HG03432 (cell line): ENCODE results near the gene HLCS.
"Not testable (repeated sequence)": the region's sequence is repeated elsewhere in the genome, so short reads cannot be mapped to it uniquely, and the experiment has no call there.

ENCODE experiments used
- ATAC-seq: cut with Tn5 transposase; IDR thresholded peaks from one replicate; pipeline ENCODE4 v1.9.1; 2021; ENCODE audit warnings: mild to moderate bottlenecking, moderate library complexity; ENCODE audit not compliant: unreplicated experiment

Gene HLCS

DNA sequence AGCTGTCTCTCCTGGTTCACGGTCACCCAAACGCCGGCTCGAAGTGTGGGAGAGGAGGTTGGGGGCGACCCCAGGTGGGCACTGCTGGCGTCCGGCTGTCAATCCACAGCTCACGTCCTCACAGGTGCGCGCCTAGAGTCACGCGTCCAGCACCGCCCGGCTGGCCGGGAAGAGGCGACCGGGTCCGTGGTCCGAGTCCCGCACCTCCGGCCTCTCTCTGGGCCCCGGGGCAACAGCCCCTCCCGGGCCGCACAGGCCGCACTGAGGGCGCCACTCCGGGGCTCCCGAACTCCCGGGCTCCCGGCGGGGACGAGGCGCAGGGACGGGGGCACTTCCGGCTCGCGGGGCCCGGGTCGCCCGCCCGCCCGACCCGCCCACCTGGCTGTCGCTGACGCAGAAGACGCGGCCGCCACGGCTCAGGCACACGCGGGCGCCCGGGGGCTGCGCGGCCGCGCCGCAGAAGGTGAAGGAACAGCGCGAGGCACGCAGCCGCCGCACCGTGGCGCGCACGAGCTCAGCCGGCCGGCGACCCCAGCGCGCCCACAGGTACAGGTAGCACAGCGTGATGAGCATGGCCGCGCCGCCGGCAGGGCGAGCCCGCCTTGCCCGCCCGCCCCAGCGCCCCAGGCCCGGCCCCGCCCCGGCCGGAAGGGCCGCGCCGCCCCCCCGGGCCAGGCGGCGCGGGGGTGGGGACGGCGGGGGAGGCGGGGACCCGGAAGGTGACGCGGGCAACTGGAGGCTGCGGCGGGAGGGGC is at the start of gene HLCS:
TSS of gene HLCS (minus strand) at position 604 of the 755 bp plus-strand sequence. CDS start at position 573, 31 bp downstream.
- ATAC-seq: peak; percentile 86

DNA sequence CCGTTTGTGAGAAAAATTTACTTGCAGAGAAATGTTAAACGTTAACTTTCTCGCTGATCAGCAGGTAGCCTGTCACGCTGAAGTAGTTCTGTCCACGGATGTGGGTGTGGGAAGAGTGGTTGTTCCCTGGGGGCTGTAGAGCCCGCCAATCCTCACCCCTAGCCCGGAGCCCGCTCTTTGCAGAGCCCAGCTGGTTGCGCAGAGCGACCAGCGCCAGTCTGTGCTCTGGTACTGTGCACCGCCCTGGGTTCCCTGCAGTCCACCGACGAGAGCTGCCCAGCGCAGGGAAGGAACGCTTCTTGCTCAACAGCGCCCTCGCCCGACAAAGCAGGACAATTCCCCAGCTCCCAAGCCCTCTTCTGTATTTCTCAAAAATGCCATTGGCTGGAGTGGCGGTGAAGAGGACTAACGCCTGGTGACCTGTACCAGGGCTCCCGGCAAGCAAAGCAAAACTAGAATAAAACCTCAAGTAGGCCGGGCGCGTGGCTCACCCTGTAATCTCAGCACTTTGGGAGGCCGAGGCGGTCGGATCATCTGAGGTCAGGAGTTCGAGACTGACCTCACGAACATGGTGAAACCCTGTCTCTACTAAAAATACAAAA is 43.4 kb upstream of the HLCS start:
- peak; percentile 97 for ATAC-seq

DNA sequence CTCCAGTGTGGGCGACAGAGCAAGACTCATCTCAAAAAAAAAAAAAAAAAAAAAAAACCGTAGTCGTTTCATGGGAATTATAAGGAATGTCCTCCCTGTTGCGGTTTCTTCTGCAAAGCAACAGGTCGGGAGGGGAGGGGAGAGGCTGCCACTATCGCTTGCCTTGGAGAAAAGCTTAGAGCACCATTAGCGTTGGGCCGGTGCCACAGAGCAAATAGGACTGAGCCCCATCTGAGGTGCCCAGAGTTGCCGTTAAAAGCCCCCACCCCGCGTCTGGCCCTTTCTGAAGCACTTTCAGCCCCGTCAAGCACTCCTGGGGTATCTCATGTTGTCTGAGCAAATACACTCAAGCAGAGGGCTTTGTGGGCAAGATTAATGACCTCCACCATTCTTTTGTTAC is 42.3 kb upstream of the HLCS start:
- no peak for ATAC-seq

DNA sequence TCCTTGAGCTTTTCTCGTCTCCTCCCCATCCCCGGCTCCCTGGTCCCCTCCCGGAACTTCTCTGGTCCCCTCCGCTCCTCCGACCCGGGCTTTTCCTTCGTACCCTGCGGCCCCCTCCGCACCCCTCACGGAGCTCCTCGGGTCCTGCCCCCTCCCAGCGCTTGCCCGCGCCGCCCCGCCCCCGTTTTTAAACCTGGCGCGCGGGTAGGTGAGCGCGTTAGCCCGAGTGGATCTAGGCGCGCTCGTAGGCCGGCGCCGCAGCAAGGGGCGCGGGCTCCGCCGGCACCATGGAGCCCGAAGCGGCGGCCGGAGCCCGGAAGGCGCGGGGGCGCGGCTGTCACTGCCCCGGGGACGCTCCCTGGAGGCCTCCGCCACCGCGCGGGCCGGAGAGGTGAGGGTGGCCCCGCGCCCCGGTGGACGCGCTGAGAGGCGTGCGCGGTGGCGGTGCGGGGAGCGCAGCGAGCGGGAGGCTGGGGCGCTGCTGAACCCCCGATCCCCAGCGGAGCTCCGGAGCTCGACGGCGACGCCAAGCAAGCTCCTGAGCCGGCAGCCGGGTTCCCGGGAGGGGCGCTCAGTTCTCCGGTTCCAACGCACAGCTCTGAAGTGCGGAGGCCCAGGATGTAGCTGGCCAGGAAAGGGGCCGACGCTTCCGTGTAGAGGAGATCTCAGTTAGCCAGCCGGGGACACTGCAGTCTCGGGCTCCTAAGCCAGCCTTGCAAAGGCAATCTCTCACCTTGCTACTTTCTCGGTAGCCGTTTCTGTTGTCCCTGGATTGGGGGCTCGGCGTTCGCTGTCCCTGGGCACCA is 40.2 kb upstream of the HLCS start, which contains the start of gene RIPPLY3:
TSS of gene RIPPLY3 (plus strand) at position 217 of the 806 bp plus-strand sequence. CDS start at position 288, 71 bp downstream.
- no peak for ATAC-seq

DNA sequence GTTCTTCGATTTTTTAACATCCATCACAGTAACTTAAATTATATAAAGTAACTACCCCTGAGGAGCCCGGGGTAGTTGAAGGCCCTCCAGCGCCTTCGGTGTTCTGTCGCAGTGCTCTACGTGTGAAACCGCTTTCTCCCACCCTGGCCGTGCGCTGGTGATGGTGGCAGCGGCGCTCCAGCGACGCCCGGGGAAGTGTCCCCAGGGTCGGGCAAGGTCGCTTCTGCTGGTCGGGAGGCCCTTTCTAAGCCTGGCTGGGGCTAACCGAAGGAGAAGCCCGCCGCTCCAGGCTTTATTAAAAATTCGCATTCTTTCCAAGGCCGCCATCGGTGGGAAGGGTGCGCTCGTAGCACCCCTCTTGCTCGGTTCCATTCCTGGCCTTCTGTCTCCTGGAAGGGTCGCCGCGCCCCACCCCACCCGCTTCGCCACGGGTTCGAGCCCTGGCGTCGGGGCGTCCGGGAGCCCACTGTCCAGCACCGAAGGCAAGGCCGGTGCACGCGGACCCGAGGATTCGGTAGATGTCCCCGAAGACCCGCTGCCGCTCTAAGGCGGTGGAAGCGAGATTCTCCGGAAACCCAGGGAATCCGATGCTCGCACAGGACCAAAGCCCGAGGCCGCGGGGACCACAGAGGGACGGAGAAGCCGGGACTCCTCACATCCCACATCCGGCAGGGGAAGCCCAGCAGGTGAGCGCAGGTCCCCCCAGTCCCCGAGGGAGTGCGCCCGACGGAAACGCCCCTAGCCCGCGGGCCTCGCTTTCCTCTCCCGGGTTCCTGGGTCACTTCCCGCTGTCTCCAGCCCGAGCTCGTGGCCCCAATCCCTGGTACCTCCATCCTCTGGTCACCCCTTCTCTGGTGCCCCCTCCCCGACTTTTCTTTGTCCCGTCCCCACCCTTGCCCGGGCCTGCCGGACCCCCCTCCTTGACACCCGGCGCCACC is 39.3 kb upstream of the HLCS start:
- ATAC-seq: no peak

DNA sequence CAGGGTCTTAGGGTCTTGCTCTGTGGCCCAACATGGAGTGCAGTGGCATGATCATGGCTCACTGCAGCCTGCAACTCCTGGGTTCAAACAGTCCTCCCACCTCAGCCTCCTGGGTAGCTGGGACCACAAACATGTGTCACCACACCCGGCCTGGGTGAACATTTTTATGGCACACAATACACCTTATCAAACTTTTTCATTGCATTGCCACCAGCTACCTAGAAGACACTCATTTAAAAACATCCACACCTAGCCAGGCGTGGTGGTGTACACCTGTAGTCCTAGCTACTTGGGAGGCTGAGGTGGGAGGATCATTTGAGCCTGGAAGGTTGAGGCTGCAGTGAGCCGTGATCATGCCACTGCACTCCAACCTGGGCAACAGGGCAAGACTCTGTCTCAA is 37.4 kb upstream of the HLCS start:
- not testable (repeated sequence) for ATAC-seq

DNA sequence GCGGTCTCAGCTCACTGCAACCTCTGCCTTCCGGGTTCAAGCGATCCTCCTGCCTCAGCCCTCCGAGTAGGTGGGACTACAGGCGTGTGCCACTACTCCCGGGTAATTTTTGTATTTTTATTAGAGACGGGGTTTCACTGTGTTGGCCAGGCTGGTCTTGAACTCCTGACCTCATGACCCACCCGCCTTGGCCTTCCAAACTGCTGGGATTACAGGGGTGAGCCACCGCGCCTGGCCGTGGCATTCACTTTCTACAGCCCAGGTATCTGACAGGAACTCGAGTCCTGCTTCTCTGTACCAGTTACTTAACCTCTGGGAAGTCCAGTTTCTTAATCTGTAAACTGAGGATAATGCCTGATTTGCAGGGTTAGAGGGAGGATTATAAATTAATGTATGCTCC is 36.4 kb upstream of the HLCS start:
- not testable (repeated sequence) for ATAC-seq

DNA sequence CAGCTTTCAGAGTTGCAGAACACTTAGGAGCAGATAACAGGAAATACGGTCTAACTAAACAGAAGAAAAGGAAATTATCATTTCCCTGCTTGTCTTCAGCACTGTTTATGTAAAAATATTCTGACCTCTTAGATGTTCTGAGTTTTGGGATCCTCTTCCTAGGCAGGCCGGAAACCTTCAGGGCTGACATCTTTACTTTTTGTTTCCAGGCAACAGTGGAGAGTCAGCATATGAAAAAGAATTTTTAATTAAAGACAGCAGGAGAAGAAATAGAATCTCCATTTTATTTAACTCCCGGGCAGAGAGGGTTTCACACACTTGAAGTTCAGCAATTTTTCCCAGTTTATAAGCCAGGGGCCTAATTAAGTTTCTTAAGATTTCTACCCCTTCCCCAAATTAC is 35.0 kb upstream of the HLCS start:
- no peak for ATAC-seq

DNA sequence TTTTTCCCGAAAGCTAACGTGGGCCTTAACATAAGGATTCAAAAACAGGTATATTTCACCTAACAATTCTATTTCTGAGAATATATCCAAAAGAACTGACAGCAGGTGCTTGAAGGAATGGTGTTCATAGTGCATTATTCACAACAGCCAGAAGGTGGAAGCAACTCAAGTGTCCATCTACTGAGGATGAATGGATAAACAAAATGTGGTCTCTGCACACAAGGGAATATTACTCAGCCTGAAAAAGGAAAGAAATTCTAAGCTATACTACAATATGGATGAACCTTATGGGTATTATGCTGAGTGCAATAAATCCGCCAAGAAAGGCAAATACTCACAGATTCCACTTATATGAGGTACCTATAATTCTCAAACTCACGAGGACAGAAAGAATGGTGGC is 33.9 kb upstream of the HLCS start:
- no peak for ATAC-seq

DNA sequence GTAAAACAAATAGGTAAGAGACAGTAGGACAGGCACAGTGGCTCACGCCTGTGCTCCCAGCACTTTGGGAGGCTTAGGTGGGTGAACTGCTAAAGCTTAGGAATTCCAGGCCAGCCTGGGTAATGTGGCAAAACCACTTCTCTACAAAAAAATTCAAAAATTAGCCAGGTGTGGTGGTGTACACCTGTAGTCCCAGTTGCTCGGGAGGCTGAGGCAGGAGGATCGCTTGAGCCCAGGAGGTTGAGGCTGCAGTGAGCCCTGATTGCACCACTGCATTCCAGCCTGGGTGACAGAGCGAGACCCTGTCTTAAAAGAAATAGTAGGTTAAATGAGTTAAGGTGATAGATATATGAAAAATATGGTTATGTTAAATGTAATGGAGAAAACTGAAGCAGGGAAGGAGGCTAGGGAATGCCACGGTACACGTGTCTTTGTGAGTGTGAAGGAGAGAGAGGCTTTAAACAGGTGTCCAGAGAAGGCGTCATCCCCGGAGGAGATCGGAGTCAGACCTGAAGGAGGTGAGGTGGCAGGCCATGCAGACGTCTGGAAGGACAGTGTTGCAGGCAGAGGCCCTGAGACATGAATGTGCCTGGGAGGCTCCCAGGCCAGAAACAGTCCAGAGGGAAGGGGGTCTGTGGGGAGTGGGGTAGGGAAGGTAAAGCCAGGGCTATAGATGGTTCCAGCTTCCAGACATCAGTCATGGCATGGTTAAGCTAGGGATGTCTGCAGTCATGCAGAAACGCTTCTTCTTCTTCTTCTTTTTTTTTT is 32.8 kb upstream of the HLCS start:
- no peak for ATAC-seq

DNA sequence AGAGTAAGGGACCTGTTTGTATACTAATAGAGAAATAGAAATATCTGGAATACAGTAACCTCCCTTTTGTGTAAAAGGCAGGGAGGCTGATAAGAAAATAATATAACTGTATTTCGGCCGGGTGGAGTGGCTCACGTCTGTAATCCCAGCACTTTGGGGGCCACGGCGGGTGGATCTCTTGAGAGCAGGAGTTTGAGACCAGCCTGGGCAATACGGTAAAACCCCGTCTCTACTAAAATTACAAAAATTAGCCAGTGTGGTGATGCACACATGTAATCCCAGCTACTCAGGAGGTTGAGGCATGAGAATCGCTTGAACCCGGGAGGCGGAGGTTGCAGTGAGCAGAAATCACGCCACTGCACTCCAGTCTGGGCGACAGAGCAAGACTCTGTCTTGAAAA is 28.8 kb upstream of the HLCS start:
- ATAC-seq: not testable (repeated sequence)

DNA sequence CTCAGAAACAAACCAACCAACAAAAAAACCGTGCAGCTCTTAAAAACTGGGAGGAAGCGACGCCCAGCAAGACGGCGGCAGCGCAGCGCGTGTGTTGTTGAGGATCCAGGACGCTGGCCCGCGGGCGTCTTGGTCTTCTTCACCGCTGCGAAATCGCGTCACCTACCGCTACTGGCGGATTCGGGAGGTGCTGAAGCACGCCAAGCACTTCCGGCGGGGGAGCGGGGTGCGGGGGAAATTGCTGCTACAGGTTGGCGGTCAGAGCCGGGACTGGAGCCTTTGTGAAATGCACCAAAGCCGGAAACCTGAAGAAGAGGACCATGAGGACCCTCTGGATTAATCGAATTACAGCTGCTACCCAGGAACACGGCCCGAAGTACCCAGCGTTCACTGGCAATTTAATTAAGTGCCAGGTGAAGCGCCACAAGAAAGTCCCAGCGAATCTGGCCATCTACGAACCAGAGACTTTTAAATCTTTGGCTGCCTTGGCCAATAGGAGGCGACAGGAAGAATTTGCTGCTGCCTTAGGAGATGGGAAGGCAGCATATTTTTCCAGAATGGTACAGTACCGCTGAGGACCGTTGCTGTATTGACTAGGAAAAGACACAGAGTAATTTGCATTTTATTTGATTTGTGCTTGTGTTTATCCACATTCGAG is 28.2 kb upstream of the HLCS start:
- ATAC-seq: no peak

DNA sequence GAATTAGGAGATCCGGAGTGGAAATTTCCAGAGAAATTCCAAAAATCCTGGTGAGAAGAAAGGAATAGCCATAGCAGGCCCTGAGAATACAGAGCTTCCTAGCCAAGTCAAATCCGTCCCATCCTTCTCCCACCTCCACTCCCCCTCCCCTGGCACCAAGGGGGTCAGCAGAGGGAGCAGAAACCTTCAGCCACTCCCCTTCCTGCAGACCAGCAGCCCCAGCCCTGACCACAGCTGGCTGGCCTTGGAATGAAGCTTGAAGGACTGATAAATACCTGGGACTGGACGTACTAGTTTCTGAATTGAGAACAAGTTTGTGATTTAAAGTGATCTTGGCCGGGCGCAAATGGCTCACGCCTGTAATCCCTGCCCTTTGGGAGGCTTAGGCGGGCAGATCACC is 26.2 kb upstream of the HLCS start:
- no peak for ATAC-seq

DNA sequence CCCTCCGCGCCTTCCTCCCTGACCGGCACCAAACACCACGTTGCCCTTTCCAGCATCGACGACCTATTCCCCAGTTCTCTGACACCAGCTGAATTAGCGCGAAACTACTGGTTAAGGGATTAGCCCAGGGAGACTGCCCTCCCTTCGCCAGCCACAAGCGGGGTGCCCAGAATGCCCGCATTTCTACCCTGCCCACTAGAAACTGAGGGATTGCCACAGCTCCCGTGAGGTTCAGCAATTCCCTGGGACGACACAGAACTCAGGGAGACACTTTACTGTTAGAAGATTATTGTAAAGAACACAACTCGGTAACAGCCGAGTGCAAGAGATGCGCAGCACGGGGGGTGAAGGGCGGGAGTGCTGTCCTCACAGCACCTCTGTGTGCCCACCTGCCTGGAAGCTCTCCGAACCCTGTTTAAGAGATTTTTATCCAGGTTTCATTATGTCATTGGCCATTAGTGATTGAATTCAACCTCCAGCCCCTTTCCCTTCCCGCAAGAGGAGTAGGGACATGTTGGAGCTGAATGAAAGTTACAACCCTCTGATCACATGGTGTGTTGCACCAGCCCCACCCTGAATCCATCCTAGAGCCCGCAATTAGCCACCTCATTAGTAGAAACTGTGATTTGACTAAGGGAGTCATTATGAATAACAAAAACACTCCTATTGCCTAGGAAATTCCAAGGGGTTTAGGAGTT is 24.2 kb upstream of the HLCS start:
- ATAC-seq: no peak

DNA sequence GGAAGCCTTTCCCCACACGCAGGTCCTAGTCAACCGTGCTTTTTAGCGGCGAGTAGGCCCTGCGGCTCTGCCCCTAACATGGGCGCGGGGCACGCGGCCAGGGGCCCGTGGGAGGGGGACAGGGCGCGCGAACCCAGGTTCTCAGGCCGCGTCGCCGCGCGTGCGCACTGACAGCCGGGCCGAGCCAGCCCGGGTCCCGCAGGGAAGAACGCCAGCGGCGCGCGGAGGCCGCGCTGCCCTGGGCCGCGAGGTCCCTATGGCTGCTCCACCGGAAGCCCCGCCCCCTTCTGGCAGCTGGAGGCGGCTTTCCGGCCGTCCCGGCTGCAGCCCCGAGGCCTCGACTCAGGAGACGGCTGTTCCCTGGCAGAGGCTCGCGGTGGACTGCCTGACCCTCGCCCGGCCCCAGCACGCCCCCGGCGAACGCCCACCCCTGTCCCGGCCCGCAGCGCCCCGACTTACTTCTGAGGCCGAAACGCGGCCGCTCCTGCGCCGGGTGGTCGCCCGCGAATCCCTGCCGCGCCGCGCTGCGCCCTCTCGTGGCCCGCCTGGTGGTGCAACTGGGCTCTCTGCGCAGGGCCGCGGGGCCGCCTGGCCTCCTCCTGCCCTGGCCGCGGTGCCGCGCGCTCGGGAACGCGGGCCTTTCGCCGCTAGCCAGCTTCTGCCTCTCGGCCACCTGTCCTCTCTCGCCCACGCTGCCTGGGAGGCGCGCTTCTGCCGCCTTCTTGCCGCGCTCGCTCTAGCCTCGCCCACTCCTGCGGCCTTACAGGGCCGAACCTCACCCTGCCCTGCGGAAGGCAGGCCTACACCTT is 23.4 kb upstream of the HLCS start:
- peak; percentile 94 for ATAC-seq

DNA sequence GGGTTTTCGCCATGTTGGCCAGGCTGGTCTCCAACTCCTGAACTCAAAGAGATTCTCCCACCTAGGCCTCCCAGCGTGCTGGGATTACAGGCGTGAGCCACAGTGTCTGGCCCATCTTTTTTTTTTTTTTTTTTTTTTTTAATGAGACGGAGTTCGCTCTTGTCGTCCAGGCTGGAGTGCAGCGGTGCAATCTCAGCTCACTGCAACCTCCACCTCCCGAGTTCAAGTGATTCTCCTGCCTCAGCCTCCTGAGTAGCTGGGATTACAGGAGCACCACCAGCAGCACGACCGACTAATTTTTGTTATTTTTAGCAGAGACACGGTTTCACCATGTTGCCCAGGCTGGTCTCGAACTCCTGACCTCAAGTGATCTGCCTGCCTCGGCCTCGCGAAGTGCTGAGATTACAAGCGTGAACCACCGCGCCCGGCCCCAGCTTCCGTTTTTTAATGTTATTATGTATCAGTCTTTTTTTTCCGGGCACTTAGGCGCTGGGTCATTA is 22.8 kb upstream of the HLCS start:
- not testable (repeated sequence) for ATAC-seq

DNA sequence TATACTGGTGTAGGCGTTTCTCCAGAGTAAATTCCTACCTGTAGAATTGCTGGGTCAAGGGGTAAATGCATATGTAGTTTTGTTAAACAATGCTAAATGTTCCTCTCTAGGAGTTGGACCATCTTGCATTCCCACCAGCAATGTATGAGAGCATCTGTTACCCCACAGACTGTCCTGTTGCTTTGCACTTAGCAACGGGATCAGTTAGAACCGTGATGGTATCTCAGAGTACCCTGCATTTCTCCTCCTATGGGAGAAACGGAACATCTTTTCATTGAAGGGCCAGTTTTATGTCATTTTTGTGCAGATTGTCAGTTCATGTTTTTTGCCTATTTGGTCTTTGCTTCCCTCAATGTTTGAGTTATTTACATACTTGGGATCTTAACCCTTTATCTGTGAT is 22.1 kb upstream of the HLCS start:
- no peak for ATAC-seq

DNA sequence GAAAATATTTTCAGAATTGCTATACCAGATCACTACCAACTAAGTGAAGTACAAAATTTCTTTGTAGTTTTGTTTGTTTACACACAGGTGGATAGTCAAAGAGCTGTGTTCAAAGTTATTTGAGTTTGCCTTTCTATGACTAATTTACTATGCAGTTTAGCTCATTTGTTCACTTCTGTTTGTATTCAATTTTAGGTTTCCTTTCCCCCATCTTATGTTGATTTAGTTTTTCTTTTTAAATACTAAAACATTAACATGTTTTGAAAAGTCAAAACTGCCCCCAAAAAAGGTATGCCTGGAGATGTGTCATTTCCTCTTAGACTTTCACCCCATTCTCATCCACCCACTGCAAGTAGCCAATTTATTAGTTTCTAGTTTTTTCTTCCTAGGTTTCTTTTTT is 21.4 kb upstream of the HLCS start:
- no peak for ATAC-seq
